KMS-11 (cell line): ENCODE measurements around the gene MRM3.
"Not testable (repeated sequence)": the region's sequence is repeated elsewhere in the genome, so short reads cannot be mapped to it uniquely, and the experiment has no call there.

Source experiments
- H2AFZ ChIP-seq: fragments of 200-600 bp; sonication (generic); 2 replicates; pipeline ENCODE4 v1.6.1; 2016; ENCODE audit warnings: antibody characterized with exemption, mixed run types, low read depth
- H3K27ac ChIP-seq: fragments of 200-600 bp; sonication (generic); 2 replicates; pipeline ENCODE4 v1.6.1; 2016; ENCODE audit warnings: mild to moderate bottlenecking, mixed run types
- H3K27me3 ChIP-seq: fragments of 200-600 bp; sonication (generic); 2 replicates; pipeline ENCODE4 v1.6.1; 2017; ENCODE audit warnings: mild to moderate bottlenecking, low read depth, mixed run types, moderate library complexity; ENCODE audit not compliant: insufficient read depth
- H3K36me3 ChIP-seq: fragments of 200-600 bp; sonication (generic); 2 replicates; pipeline ENCODE4 v1.6.1; 2017; ENCODE audit warnings: mild to moderate bottlenecking, mixed run types; ENCODE audit not compliant: insufficient read depth
- H3K4me1 ChIP-seq: fragments of 200-600 bp; sonication (generic); 2 replicates; pipeline ENCODE4 v1.6.1; 2016; ENCODE audit warnings: mild to moderate bottlenecking, low read depth, mixed run types; ENCODE audit not compliant: poor library complexity, severe bottlenecking
- H3K4me2 ChIP-seq: fragments of 200-600 bp; sonication (generic); 2 replicates; pipeline ENCODE4 v1.7.0; 2016; ENCODE audit warnings: mild to moderate bottlenecking, mixed run types
- H3K4me3 ChIP-seq: fragments of 200-600 bp; sonication (generic); IDR thresholded peaks from 2 replicates; pipeline ENCODE4 v1.6.1; 2017; ENCODE audit warnings: low read depth, low read length, mixed read lengths; ENCODE audit not compliant: insufficient read depth
- H3K79me2 ChIP-seq: fragments of 200-600 bp; sonication (generic); 2 replicates; pipeline ENCODE4 v1.6.1; 2016; ENCODE audit warnings: low read depth, mixed run types; ENCODE audit not compliant: insufficient read depth
- H3K9ac ChIP-seq: fragments of 200-600 bp; sonication (generic); 2 replicates; pipeline ENCODE4 v1.6.1; 2016; ENCODE audit warnings: mild to moderate bottlenecking, mixed run types
- H4K20me1 ChIP-seq: fragments of 200-600 bp; sonication (generic); 2 replicates; pipeline ENCODE4 v1.6.1; 2016; ENCODE audit warnings: mild to moderate bottlenecking, mixed run types; ENCODE audit not compliant: insufficient read depth
- CTCF ChIP-seq: fragments of 200-600 bp; sonication (generic); conservative IDR thresholded peaks from 2 replicates; pipeline ENCODE4 v1.6.1; 2017; ENCODE audit warnings: low read depth, mild to moderate bottlenecking, antibody characterized with exemption, low read length, moderate library complexity, mixed read lengths

Gene MRM3

GRCh38 chr17:801660-802059 lies 19.5 kb downstream of the MRM3 start:
- no peak overlapping the region for H3K4me2 ChIP-seq
- no peak overlapping the region for H2AFZ ChIP-seq
- H3K4me3 ChIP-seq: no peak overlapping the region
- H3K4me1 ChIP-seq: no peaks in the 10 kb centered on the region
- H3K36me3 ChIP-seq: no peaks in the 10 kb centered on the region
- H3K27ac ChIP-seq: no peak overlapping the region
- TF ChIP-seq CTCF: no peak
- H4K20me1 ChIP-seq: no peaks in the 10 kb centered on the region
- no peaks in the 10 kb centered on the region for H3K79me2 ChIP-seq
- H3K9ac ChIP-seq: no peak overlapping the region
- peaks cover 18% of the 10 kb centered on the region; the same call in 1 of the 2 replicates for H3K27me3 ChIP-seq

DNA sequence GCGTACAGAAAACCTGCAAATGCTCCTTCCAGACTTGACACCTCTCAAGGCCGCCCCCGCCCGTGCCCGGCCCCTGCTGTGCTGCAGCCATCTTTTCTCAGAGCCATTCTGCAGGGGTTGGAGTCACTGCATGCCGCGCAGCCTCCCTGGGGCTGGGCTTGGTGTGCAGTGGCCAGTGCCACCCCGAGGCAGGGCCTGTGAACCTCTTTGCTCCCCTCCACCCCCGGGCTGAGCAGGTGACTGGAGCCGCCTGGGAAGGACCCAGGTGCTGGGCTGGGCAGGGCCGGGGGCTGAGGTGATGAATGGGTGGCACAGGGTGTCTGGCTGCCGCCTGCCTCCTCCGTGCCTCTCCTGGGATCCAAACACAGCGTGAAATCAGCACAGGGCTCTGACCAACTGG lies 20.3 kb downstream of the MRM3 start:
- H3K4me2 ChIP-seq: no peak overlapping the region
- peaks cover 18% of the 10 kb centered on the region; the same call in 1 of the 2 replicates for H3K27me3 ChIP-seq
- H3K36me3 ChIP-seq: no peaks in the 10 kb centered on the region
- TF ChIP-seq CTCF: no peak
- no peak overlapping the region for H3K27ac ChIP-seq
- H3K4me3 ChIP-seq: no peak overlapping the region
- no peak overlapping the region for H3K9ac ChIP-seq
- H4K20me1 ChIP-seq: no peaks in the 10 kb centered on the region
- no peaks in the 10 kb centered on the region for H3K79me2 ChIP-seq
- H3K4me1 ChIP-seq: no peaks in the 10 kb centered on the region
- no peak overlapping the region for H2AFZ ChIP-seq

GRCh38 chr17:802901-803881 lies 21.0 kb downstream of the MRM3 start:
- Histone ChIP-seq H3K36me3 (no peaks in the 10 kb centered on the region), H4K20me1 (no peaks in the 10 kb centered on the region), H3K79me2 (no peaks in the 10 kb centered on the region), H3K4me2 (no peak overlapping the region), H2AFZ (no peak overlapping the region), H3K9ac (no peak overlapping the region), H3K4me3 (no peak overlapping the region), H3K27me3 (peaks cover 18% of the 10 kb centered on the region; the same call in 1 of the 2 replicates), H3K27ac (no peak overlapping the region), H3K4me1 (no peaks in the 10 kb centered on the region)
- TF ChIP-seq CTCF: no peak

DNA sequence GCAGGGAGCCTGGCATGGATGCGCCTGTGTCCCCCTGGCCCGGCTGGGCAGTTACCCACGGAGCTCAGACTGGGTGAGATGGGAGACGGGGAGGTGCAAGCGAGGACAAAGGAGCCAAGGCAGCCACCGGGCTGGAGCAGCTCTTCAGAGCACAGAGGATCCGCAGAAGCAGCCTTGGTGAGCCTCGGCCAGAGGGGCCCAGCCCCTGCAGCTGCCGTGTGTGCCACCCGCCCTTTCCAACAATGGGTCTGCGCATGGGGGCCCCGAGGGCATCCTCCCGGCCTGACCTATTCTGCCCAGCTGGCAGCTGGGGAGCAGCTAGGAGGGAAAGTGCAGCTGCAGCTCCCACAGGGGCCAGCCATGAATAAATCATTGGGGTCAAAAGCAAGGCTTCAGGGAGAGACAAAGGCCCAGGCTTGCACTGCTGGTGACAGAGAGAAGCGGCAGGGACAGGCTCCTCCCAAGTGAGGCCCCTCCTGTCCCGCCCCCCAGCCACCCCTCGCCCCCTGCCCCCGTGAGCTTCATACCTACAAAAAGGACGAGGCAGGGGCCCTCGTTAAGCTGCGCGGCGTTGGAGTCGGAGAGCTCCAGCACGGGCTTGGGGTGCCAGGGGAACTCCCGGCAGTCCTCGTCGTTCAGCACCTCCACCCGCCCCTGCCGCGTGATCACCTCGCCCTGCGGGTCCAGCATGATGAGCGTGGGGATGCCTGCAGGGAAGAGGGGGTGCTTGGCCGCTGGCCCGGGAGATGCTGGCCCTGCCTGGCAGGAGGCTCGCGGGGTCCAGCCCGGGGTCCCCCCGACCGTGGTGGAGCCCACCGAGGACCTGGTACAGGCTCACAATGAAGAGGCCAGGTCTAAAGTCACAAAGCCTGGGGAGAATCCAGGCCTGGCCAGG lies 22.6 kb downstream of the MRM3 start:
- Histone ChIP-seq H3K79me2 (no peaks in the 10 kb centered on the region), H3K4me3 (no peak overlapping the region), H3K27ac (no peak overlapping the region), H4K20me1 (no peaks in the 10 kb centered on the region), H3K4me1 (no peaks in the 10 kb centered on the region), H3K27me3 (peaks cover 15% of the 10 kb centered on the region; the same call in 1 of the 2 replicates), H3K9ac (no peak overlapping the region), H3K36me3 (no peaks in the 10 kb centered on the region), H3K4me2 (no peak overlapping the region), H2AFZ (no peak overlapping the region)
- no peak for TF ChIP-seq CTCF

DNA sequence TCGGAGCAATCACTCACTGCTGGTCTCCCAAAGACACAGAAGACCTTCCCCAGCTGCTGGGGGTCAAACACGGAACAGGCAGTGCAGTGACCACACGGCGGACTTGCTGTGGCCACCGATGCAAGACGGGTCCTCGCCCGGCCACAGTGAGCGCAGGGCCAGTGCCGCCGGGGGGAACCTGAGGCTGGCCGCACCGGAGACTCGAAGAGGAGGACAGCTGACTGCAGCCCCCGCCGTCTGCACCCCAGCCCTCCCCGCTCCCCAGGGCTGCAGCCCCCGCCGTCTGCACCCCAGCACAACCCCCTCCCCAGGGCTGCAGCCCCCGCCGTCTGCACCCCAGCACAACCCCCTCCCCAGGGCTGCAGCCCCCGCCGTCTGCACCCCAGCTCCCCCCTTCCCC lies 23.7 kb downstream of the MRM3 start:
- not testable (repeated sequence) for H3K4me3 ChIP-seq, H3K9ac ChIP-seq, H3K36me3 ChIP-seq, H3K27ac ChIP-seq, H4K20me1 ChIP-seq, H3K4me2 ChIP-seq, H3K79me2 ChIP-seq, H3K4me1 ChIP-seq, H2AFZ ChIP-seq
- H3K27me3 ChIP-seq: peaks cover 15% of the 10 kb centered on the region; the same call in 1 of the 2 replicates
